ENCODE measurements around the gene MCIDAS.

The MCIDAS gene

DNA sequence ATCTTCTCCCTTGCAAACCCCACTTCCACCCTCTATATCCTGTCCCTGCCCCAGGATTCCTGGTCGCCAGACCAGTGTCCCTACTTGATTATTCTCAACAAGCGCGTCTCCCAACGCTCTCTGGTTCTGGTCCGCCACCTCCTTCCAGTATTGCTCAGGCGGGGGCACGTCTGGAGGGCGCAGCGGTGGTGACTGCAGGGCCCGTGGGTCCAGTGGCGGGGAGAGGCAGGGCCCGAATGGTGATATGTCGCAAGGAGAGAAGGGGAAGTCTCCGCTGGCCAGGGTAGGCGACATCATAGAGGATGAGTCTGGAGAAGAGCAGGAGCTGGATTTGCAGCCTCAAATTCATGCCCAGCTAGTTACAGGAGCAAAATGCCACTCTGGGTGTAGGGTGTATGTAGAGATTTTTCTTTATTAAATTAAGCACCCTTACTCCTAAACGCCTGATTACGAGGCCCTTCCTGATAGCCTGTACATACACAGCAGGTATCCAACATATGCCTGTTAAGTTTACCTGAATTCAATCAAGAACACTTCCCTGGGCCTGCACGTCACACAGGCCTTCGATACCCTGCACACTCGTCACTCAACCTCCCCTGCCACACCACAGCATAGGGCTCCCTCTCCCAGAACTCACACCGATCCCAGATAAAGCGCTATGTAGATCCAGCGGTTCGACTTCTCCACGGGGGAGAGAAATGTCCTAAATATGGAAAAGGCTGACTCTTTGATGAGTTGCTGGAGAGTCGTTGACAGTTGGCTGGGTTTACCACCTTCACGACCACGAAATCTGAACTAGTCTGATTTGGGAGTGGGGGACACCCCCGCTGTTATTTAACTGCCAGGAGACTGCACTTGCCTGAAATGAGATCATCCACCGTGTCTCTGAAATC is 4.8 kb downstream of the MCIDAS start:
- no peak for DNase-seq

DNA sequence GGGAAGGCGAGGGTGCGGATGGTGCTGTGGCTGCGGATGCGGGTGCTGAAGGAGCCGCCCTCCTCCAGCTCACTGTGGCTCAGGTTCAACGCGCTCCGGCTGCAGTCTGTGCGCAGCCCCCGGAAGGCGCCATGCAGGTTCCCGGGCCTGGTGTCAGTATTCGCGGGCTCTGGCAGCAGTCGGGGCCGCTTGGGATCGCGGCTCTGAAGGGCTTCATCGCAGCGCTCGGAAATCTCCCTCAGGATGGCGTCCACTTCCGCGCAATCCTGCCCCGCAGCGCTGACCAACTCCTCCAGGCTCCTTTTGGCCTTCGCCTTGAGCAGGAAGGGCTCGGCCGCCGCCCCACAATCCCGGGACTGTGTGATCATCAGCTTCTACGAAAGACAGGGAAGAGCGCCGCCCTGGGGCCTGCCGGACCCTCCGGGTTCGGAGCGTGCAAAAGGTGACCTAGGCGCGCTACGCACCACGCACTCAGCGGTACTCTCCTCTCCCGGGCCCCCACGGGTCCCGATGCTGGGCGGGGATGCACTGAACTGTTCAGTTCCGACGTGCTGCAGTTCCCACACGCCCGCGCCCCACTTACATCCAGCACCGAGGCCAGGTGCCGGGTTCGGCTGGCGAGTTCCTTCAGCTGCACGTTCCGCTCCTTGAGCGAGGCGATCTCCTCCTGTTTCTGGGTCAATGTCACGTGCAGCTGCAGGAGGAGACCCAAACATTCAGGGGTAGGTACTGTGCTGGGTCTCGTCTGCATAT is 6.5 kb downstream of the MCIDAS start:
- no peak for DNase-seq

DNA sequence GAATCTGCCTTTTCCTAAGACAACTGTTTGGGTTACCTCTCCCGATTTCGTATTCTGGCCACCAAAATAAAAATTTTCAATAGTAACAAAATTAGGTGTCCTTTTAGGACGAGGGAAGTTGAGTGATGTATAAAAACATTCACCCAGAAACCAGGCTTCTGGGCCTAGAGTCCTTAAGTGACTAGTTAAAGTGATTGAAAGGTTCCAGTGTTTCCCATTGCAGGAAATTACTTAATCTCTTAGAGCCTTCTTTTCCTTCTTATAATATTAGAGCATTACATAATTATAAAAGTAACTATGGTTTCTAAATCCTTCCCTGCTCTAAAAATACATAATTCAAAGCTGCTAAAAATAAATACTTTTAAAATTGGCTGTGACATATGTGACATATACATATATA is 7.3 kb downstream of the MCIDAS start:
- DNase-seq, result no peak

DNA sequence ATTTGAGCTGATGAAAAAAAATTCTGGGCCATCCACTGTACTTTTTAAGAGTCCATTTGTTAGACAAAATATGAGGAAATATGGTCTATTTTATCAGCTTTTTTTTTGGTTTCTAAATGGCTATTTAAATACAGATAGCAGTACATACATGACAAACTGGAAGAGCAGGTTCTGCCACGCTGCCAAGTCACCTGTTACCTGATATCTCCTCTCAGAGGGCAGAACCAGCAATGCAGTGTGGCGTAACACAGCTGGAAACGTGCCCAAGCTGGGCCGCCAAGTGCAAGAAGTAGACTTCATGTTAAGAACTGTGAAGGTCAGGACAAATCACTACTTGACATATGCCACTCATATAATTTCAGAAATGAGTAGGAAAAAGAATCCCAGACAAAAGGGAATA is 8.1 kb downstream of the MCIDAS start:
- DNase-seq, result no peak

DNA sequence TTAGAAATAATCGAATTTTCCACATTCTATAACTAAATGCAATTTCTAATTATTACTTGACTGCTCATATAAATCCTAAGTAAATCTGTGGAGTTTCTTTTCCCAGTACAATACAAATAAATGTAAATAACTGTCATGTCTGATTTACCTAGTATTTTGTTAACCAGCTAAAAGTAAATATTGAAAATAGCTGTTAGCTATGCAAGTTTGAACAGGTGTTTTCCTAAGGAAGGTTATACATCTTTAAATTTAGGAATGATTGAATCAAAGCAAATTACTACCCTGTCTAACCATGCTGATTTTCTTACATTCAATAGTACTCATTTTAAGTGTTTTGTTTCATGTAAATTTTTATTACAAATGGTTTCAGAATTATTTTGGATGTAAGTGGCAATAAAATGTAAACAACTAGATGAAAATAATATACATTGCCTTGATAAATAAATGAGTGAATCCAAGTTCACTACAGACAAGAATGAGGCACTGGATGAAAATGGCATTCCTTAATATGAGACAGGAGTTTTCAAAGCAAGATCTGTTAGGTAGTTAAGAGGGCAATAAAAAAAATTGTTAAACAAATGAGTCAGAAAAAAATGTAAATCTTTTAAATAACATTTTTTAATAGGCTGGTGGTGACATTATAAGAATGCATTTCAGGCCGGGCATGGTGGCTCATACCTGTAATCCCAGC is 15.8 kb downstream of the MCIDAS start:
- no peak for DNase-seq

DNA sequence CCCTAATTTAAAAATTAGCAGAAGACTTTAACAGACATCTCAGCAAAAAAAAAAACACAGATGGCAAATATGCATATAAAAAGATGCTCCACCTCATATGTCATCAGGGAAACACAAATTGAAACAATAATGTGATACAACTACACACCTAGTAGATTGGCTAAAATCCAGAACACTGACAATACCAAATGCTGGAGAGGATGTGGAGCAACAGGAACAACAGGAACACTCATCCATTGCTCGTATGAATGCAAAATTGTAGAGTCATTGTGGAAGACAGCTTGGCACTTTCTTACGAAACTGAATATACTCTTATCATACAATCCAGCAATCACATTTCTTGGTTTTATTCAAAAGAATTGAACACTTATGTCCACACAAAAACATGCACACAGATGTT is 22.1 kb downstream of the MCIDAS start:
- no peak for DNase-seq

DNA sequence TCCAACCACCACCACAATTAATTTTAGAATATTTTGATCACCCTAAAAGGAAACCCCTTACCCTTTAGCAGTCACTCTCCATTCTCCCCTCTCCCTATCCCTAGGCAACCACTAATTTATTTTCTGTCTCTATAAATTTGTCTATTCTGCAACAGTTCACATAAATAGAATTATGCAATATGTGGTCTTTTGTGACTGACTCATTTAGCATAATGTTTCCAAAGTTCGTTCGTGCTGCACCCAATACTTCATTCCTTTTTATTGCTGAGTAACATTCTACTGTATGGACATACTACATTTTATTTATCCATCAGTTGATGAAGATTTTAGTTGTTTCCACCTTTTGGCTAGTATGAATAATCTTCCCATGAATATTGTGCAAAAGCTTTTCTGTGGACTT is 36.0 kb downstream of the MCIDAS start:
- no peak for DNase-seq

DNA sequence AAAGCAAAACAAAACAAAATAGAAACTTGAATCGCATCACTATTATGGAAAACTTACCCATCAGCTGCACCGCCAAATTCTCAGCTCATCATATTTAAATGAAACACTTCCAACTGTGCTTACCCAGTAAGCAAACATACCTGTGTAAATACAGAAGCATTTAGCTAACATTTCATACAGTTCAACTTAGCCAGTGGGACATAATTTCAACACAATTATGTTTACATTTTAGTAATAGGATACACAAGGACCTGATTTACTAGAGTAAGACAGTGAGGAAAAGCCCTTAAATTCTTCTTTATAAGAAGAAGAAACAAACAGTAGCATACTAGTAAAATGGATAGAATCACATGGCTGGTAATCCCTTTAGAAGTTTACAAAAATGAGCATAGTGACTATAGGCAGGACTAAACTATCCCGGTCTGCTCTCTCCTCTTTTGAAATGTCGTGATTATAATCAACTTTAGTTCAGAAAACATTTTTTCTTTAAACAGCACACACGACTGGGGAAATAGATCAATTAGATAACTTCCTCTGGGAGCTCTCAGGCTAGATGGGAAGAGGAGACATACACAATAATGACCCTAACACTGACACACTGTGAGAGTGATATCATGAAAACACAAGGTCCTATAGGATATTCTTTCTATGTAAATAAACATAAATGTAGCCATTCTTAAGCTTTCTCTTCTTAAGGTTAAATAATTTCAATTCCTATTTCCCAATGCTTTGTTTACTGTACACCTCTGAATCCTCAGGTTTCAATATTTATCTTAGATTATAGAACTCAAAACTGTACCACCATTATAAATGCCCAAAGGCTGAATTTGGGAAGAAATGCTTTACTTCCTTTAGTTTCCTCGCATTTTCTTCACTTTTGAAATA is 38.2 kb downstream of the MCIDAS start:
- DNase-seq, result no peak

DNA sequence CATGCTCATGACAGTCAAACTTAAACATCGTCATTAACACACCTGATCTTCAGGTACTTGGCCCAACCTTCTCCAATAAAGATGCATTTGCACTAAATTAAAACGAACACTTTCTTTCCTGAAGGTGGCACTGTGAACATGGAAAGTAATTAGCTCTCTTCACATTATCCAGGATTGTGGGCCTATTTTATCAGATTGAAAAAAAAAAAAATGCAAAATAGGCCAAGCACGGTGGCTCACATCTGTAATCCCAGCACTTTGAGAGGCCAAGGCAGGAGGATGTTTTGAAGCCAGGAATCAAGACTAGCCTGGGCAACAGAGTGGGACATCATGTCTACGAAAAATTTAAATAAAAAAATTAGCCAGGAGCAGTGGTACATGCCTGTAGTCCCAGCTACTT is 39.7 kb downstream of the MCIDAS start:
- no peak for DNase-seq

DNA sequence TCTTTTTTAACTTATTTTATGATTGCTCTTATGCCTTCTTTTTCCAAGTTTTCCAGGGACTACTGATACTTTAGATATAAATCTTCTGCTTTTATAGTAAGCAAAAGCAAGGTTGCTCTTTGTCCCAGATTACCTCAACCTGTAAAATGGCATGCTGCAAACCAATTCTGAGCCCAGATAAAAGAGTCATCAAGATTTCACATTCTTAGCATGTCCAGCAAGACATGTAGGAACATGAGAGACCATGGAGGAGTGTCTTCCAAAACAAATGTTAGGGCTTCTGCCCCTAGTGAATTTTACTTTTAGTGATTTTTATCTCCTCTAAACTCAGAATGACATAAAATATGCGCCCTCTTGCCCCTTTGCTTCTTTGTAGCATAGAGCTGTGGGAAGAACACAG is 47.1 kb downstream of the MCIDAS start:
- no peak for DNase-seq

DNA sequence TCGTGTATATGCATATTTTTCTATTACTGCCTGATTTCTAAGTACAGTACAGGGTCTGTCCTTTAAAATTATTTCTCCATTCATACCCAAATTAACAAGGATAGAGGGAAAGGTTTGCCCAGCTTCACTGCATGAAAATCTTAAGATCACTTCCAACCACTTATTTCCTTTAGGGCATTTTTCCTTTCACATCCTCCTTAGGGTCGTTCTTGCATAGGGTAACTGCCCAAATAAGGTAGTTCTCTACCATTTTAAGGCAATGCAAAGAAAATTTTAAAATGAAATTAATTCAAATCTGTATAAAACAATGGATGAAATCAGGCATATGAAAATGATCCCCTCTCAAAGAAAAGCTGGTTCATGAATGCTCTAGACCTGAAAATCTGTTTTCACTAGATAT is 50.0 kb downstream of the MCIDAS start:
- no peak for DNase-seq

DNA sequence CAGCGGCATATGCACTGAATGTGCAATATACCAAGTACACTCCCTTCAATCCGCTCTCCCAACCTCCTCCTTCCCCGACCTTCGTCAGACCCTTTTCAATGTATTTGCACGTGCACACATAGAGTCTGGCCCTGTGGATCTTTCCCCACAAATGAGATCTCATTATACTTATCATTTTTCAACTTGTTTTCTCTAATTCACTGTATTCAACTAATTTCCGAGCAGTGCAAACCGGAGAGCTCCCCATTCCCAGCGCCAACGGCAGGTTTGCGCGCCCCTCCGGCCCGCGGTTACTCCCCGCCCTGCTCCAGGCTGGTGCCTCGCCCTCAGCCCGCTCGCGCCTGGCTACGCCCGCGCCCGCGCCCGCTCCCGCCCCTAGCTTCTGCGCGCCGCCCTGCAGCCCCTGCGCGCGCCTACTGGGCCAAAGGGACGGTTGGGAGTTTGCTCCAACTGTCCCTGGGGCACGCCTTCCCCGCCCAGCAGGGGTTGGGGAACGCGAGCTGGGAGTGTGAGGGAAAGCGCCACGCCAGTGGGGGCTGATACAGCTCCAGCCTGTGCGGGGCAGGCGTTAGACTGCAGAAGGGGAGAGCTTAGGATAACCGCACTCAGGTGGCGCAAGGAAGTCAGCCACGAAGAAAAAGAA is 50.8 kb downstream of the MCIDAS start:
- peak; percentile 25 for DNase-seq

DNA sequence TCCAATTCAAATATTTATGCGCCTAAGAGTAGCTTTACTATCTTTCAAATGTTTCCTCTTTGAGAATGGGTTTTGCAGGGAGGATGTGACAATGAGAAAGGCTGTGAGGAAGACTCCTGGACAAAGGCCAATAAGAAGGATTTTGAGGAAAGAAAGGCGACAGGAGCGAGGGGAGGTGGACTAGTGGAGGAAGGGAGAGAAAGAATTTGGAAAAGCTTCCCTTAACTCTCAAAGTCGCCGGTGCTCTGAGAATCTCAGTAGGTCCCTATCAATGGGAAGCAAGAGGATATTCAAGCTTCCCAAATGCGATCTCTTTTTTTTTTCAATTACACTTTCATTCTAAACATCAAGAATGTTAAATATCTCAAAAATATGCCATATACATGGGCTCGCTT is 51.3 kb downstream of the MCIDAS start:
- DNase-seq, result no peak

DNA sequence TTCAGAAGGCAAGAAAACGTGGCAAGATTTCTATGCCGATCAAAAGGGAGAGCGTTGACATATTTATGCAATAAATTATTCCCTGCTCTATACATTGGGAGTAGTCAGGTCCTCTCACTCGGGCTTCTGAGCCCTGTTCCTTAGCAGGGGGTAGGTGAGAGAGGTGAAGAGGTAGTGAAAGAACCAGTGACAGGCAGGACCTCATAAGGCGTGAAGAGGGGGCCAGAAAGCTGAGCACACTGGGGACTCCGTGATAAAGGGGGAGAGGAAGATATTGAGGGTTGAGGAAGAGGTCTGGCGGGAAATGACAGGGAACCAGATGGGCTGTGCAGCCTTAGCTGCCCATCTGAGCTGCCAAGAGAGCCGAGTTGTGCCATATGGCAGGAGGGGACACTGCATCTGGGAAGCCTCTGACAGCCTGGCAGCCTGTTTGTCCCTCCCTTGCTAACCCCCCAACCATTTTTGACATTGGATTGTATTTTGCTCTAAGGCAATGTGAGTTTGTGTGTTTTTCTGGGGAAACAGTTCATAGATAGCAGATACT is 53.4 kb downstream of the MCIDAS start:
- peak; percentile 46 for DNase-seq

DNA sequence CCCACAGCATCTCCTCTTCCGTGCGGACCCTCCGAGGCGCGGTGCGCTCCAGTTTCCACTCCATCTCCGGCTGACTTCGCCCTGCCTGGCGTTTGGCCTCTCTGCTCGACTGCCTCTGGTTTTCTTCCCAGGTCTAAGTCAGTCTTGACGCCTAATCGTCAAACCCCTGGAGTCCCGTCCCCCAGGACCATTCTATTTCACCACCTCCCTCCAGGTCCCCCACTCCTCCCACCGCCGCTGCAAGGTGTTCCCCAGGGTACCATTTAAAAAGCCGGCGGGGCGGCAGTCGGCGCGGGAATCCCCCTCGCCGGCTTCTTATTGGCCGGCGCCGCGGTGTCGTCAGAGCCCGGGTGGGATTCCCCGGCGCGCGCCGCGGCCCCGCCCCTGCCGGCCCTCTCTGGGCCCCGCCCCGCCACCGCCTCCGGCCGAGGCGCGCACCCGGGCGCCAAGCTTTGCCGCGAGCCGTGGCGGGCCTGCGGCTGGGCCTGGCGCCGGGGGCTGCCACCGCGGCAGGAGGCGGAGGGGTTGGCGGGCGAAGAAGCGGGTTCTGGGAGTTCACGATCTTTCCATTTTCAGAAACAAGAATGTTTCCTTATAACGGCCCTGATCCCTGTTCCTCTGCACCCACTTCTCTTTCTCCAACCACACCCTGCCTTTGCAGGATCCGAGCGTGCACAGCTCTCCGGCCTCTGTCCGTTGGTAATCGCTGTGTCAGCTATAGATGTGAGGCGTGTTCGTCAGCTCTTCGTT is 54.0 kb downstream of the MCIDAS start, which contains the start of gene CDC20B:
Gene CDC20B, minus strand, starts transcription at position 241 of the 750 bp plus-strand sequence. Its CDS starts 177 bp downstream, at position 64.
- peak; percentile 56 for DNase-seq

DNA sequence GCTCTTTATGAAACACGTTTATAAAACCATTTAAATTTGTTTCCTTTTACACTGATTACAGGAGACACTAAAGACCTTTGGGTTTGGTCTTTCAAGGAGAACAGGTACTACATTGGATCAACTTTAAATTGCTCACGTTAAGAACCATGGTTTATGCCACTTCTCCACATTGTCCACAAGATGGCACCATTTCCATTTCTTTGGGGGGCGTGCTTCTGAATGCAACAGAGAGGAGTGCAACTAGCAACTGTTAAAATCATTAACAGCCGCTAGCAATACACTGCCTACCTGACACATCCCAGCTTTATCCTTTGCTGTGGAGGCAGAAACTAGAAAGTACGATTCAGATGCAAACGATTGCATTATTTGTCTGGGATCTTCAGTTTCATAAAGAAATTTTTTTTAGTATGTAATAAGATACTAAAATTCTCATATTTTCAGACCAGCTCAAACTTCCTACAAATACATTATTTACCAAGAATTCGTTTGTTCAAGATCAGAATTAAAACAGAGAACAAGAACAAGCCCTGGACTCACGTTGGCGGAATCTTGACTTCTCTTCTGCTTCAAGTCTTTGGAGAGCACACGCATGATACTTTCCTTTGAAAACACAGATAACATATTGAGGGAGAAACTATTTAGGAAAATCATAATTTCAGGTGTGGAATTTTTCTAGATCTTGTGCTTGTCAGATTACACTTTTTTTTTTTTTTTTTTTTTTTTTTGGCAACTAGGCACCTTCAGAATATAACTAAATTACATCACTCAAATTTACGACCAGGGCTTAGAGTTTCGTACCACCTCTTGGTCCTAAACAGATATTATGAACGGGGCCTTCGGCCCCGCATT is 54.8 kb downstream of the MCIDAS start:
- DNase-seq, result peak; percentile 60

DNA sequence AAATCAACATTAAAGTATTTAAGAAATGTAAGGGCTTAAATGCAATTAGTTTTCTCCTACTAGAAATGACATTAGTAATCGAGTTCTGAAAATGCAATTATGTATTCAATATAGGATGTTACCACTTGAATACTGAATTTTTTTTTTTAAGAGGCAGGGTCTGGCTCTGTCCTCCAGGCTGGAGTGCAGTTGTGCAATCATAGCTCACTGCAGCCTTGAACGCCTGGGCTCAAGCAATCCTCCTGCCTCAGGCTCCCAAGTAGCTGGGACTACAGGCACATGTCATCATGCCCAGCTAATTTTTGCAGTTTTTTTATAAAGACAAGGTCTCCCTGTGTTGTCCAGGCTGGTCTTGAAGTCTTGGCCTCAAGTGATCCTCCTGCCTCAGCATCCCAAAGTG is 55.6 kb downstream of the MCIDAS start:
- no peak for DNase-seq
